Measurements from ENCODE around the gene SMIM35.

GRCh38 chr11:118008271-118008911, 78.4 kb downstream of the SMIM35 start:
- no peak for TF ChIP-seq CTCF (IDR thresholded peaks at IDR 0.05)
- no peak for TF ChIP-seq POLR2A (IDR thresholded peaks at IDR 0.05)
